BE2C (cell line): Measurements from ENCODE around the gene PC.

Experiments
- DNase-seq: peaks from one replicate; pipeline ENCODE4 v3.0.0-alpha.2; 2020
- H3K27me3 ChIP-seq: fragments of 250-450 bp; sonication (Bioruptor Pico); 2 replicates; pipeline ENCODE4 v1.5.1; 2020; ENCODE audit warnings: mild to moderate bottlenecking
- H3K36me3 ChIP-seq: fragments of 250-450 bp; sonication (Bioruptor Pico); 2 replicates; pipeline ENCODE4 v1.5.1; 2020; ENCODE audit warnings: mild to moderate bottlenecking
- H3K4me1 ChIP-seq: fragments of 250-450 bp; sonication (Bioruptor Pico); 2 replicates; pipeline ENCODE4 v1.5.1; 2020
- H3K4me3 ChIP-seq: 2 replicates; pipeline ENCODE4 v1.5.1; 2011; ENCODE audit warnings: low read depth, low read length
- H3K9me3 ChIP-seq: fragments of 250-450 bp; sonication (Bioruptor Pico); 2 replicates; pipeline ENCODE4 v1.5.1; 2020
- CTCF ChIP-seq: IDR thresholded peaks from 2 replicates; pipeline ENCODE4 v1.5.1; 2012; ENCODE audit warnings: mild to moderate bottlenecking, low read depth, low read length

The PC gene

DNA sequence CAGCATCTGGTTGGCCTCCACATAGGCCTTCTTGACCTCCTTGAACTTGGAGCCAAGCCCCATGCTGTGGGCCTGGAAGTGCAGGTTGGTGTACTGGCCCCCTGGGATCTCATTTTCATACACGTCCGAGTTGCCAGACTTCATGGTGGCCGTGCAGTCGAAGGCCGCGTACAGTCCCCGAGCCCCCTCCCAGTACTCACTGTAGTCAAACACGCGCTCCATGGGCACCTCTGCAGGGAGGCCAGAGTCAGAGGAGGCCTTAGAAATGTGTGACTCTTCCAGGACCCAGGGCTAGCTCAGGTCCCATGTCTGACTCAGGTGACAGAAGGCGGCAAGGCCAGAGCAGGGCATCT is 108.0 kb downstream of the PC start:
- H3K9me3 ChIP-seq, result no peaks in the 10 kb centered on the region
- TF ChIP-seq CTCF, result no peak
- no peaks in the 10 kb centered on the region for H3K4me1 ChIP-seq
- no peak overlapping the region for H3K4me3 ChIP-seq
- DNase-seq, result no peak
- H3K36me3 ChIP-seq, result peaks cover 45% of the 10 kb centered on the region
- H3K27me3 ChIP-seq, result no peaks in the 10 kb centered on the region

DNA sequence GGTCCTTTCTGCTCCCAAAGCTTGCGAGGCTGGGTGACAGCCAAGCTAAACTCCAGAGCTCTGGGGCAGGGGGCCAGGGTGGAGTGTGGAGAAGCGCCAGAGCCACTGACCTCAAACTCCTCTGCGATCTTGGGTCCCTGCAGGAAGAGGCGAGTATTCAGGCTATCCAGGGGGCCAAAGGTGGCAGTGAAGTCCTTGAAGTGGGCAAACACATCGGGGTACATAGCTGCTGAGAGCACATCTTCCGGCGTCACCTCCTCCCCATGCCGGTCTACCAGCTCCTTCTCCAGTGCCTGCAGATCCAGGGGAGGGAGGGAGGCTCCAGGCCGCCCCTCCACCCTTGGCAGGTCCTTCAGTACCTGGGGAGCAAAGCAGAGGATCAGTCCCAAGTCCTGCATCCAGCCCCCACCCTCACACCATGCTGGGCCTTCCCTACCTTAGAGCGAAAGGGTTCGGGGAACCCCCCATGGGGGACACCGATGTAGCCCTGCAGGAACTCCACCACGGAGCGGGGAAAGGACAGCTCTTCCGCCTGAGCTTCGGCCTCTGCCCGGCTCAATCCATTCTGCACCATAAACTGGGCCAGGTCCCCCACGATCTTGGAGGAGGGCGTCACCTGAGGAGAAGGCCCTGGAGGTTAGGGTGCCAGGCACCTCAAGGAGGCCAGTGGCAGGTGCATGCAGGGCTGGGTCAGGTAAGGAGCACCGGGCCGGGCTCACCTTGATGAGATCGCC is 108.5 kb downstream of the PC start:
- no peaks in the 10 kb centered on the region for H3K27me3 ChIP-seq

GRCh38 chr11:66848671-66849500 is 109.3 kb downstream of the PC start:
- no peaks in the 10 kb centered on the region for H3K4me1 ChIP-seq

More for the DNA sequence above, 108.5 kb downstream of the PC start:
- Histone ChIP-seq H3K36me3 (peaks cover 47% of the 10 kb centered on the region), H3K9me3 (no peaks in the 10 kb centered on the region), H3K4me1 (no peaks in the 10 kb centered on the region), H3K4me3 (no peak overlapping the region)
- no peak for TF ChIP-seq CTCF
- no peak for DNase-seq

GRCh38 chr11:66847461-66848232 is 110.5 kb downstream of the PC start:
- no peaks in the 10 kb centered on the region for H3K9me3 ChIP-seq
- peaks cover 47% of the 10 kb centered on the region for H3K36me3 ChIP-seq
- no peak overlapping the region for H3K4me3 ChIP-seq
- no peak for TF ChIP-seq CTCF
- H3K27me3 ChIP-seq, result no peaks in the 10 kb centered on the region
- DNase-seq, result peak; percentile 9
- H3K4me1 ChIP-seq, result no peaks in the 10 kb centered on the region

More at GRCh38 chr11:66848671-66849500, 109.3 kb downstream of the PC start:
- no peak for DNase-seq
- no peaks in the 10 kb centered on the region for H3K27me3 ChIP-seq
- H3K36me3 ChIP-seq, result peaks cover 47% of the 10 kb centered on the region
- no peak for TF ChIP-seq CTCF
- H3K4me3 ChIP-seq, result no peak overlapping the region
- no peaks in the 10 kb centered on the region for H3K9me3 ChIP-seq

DNA sequence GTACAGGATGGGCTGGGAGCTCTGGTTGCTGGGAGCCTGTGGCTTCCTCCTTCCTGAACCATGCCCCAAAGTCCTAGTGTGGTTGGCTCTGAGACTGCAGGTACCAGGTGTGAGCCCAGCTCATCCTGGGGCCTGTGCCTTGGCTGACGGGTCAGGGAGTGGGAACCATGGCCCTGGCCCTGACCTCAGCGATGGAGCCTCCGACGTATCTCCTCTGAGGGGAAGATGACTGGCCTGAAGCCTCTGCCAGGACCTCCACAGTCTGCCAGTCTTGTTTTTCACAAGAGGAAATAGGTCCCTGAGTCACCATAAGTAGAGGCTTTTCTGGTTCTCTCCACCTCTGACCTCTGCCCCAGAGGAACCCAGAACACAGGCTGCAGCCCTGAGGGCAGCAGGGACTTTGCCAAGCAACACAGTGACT is 111.5 kb downstream of the PC start:
- no peaks in the 10 kb centered on the region for H3K9me3 ChIP-seq
- H3K4me3 ChIP-seq, result no peak overlapping the region
- no peaks in the 10 kb centered on the region for H3K27me3 ChIP-seq
- DNase-seq, result no peak
- no peaks in the 10 kb centered on the region; the same call in 1 of the 2 replicates for H3K4me1 ChIP-seq
- peaks cover 47% of the 10 kb centered on the region for H3K36me3 ChIP-seq
- no peak for TF ChIP-seq CTCF
